HepG2 (cell line): ENCODE results near the gene GFOD1. TPM values are rescaled to one million over a fixed set of nuclear protein-coding genes. Genes with fewer than 3 reads are reported as not detected.
A peak's percentile ranks its signal among the peaks of the same experiment; 100 is the strongest.

Experiments
- DR1 ChIP-seq: sonication (generic); formaldehyde crosslinking; IDR thresholded peaks from 2 replicates; pipeline ENCODE4 v1.8.0; 2021; ENCODE audit warnings: mild to moderate bottlenecking, missing genetic modification reagents, inconsistent platforms
- FOSL1 ChIP-seq: sonication (generic); formaldehyde crosslinking; IDR thresholded peaks from 2 replicates; pipeline ENCODE4 v1.9.0; 2021; ENCODE audit warnings: missing genetic modification reagents, borderline replicate concordance
- GATAD1 ChIP-seq: IDR thresholded peaks from 2 replicates; pipeline ENCODE4 v1.6.1; 2016; ENCODE audit warnings: missing genetic modification reagents, missing compliant biosample characterization
- JUN ChIP-seq: sonication (generic); formaldehyde crosslinking; IDR thresholded peaks from 2 replicates; pipeline ENCODE4 v1.4.0; 2020; ENCODE audit warnings: mild to moderate bottlenecking, missing genetic modification reagents
- MEIS2 ChIP-seq: sonication (generic); formaldehyde crosslinking; IDR thresholded peaks from 2 replicates; pipeline ENCODE4 v1.9.0; 2021; ENCODE audit warnings: mild to moderate bottlenecking, missing genetic modification reagents
- RNF2 ChIP-seq: fragments of 450-650 bp; conservative IDR thresholded peaks from 2 replicates; pipeline ENCODE4 v1.6.1; 2016; ENCODE audit warnings: low read depth
- SCMH1 ChIP-seq: sonication (generic); formaldehyde crosslinking; IDR thresholded peaks from 2 replicates; pipeline ENCODE4 v1.9.0; 2021; ENCODE audit warnings: missing genetic modification reagents, mild to moderate bottlenecking, borderline replicate concordance
- SOX5 ChIP-seq: IDR thresholded peaks from 2 replicates; pipeline ENCODE4 v1.6.1; 2016; ENCODE audit warnings: borderline replicate concordance
- SP1 ChIP-seq, 2 experiments: fragments of 450-650 bp in 1 of 2; sonication (generic) in 1 of 2; formaldehyde crosslinking in 1 of 2; IDR thresholded peaks; 2 replicates each; pipeline versions ENCODE4 v1.4.0 to v1.6.1; 2016 to 2020; ENCODE audit warnings: missing genetic modification reagents in 1 of 2
- ZBTB7B ChIP-seq: sonication (generic); formaldehyde crosslinking; IDR thresholded peaks from 2 replicates; pipeline ENCODE4 v1.4.0; 2020; ENCODE audit warnings: missing genetic modification reagents
- ZNF17 ChIP-seq: sonication (generic); formaldehyde crosslinking; IDR thresholded peaks from 2 replicates; pipeline ENCODE4 v1.5.0; 2020; ENCODE audit warnings: mild to moderate bottlenecking, missing genetic modification reagents
- ZNF660 ChIP-seq: sonication (generic); formaldehyde crosslinking; IDR thresholded peaks from 2 replicates; pipeline ENCODE4 v1.5.1; 2020; ENCODE audit warnings: mild to moderate bottlenecking, low read depth, missing genetic modification reagents, borderline replicate concordance
- ZNF790 ChIP-seq: sonication (generic); formaldehyde crosslinking; IDR thresholded peaks from 2 replicates; pipeline ENCODE4 v1.8.0; 2022; ENCODE audit warnings: missing genetic modification reagents, mild to moderate bottlenecking, borderline replicate concordance
- polyA plus RNA-seq, 8 experiments: library from polyadenylated mRNA; depleted of rRNA in 3 of 8; stranded (reverse) in 7 of 8; unstranded in 1 of 8; fragments of >200 nt; fragmentation: Illumina TruSeq in 4 of 8; extraction: Trizol in 4 of 8; gene quantifications; 2 replicates each; pipeline versions ENCODE4 v1.2.1 to v1.2.3, GENCODE V29; 2011 to 2016; ENCODE audit warnings: low read depth in 4 of 8, missing spikeins in 1 of 8, mixed read lengths in 1 of 8; ENCODE audit not compliant: insufficient read depth in 1 of 8
- total RNA-seq, 5 experiments: library from RNA; depleted of rRNA; stranded (reverse); fragments of >200 nt; fragmentation: Illumina TruSeq; extraction: Trizol; gene quantifications; 2 replicates each; pipeline ENCODE4 v1.2.3, GENCODE V29; 2016; ENCODE audit warnings: low read depth in 1 of 5
- TF ChIP-seq, protein P1 (sequence below): sonication (generic); formaldehyde crosslinking; IDR thresholded peaks from 2 replicates; pipeline ENCODE4 v1.4.0; 2020; ENCODE audit warnings: missing genetic modification reagents, low read depth, mild to moderate bottlenecking, borderline replicate concordance
- TF ChIP-seq, protein P2 (sequence below): sonication (generic); formaldehyde crosslinking; IDR thresholded peaks from 2 replicates; pipeline ENCODE4 v1.4.0; 2020; ENCODE audit warnings: mild to moderate bottlenecking, missing genetic modification reagents, borderline replicate concordance
- TF ChIP-seq, protein P3 (sequence below): sonication (generic); formaldehyde crosslinking; IDR thresholded peaks from 2 replicates; pipeline ENCODE4 v1.5.1; 2020; ENCODE audit warnings: mild to moderate bottlenecking, moderate library complexity, missing genetic modification reagents
- TF ChIP-seq, protein P4 (sequence below): sonication (generic); formaldehyde crosslinking; IDR thresholded peaks from 2 replicates; pipeline ENCODE4 v1.5.0; 2020; ENCODE audit warnings: missing genetic modification reagents
- TF ChIP-seq, protein P5 (sequence below): sonication (generic); formaldehyde crosslinking; IDR thresholded peaks from 2 replicates; pipeline ENCODE4 v1.9.0; 2021; ENCODE audit warnings: mild to moderate bottlenecking, missing genetic modification reagents

GFOD1 gene
- total and polyA plus RNA-seq, 2 of the 13 experiments (the other 11 are each of a cell fraction or from before 2014, with no cell fraction given): 1.9 to 6.4 TPM

DNA sequence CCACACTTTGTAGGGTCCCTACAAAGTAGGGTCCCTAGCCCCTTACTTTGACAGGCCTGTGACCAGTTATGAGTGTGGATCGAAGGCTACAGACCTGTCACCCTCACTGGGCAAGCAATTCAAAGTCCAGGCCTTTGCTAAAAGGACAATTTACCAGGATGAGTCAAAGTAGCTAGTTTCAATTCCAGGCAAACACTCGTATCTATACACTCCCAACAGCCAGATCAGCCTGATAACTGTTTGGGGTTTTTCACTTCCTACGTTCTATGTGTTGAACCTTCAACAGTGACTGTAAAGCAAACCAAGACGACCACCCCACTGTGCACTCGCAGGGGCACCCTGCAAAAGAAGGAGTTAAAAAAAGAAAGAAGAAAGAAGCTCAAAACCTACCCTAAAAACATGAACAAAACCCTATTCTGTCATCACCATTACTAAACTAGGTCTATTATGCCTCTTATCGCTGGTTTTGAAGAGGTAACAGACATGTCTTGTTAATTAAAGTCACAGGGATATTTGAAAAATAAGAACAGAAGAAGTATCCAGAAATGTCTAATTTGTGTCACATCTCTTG lies 3.2 kb downstream of the GFOD1 start (continued):
- TF ChIP-seq ZNF790 (CRISPR knock-in tag) (no peak), ZNF17 (CRISPR knock-in tag) (no peak), GATAD1 (no peak), MEIS2 (CRISPR knock-in tag) (0 out of 2 replicates have a peak, but pooled peaks have one; percentile 20), RNF2 (no peak), FOSL1 (CRISPR knock-in tag) (peak; percentile 49; the same call in 1 of the 2 replicates), SP1 (IDR thresholded peaks at IDR 0.05) (no peak), SP1 (CRISPR knock-in tag; IDR thresholded peaks at IDR 0.05) (no peak), ZBTB7B (CRISPR knock-in tag) (peak; percentile 68), SCMH1 (no peak), DR1 (CRISPR knock-in tag) (no peak), ZNF660 (CRISPR knock-in tag) (no peak), JUN (CRISPR knock-in tag) (no peak), SOX5 (CRISPR knock-in tag) (peak; percentile 35; the same call in 1 of the 2 replicates)
- TF ChIP-seq, protein P1, sequence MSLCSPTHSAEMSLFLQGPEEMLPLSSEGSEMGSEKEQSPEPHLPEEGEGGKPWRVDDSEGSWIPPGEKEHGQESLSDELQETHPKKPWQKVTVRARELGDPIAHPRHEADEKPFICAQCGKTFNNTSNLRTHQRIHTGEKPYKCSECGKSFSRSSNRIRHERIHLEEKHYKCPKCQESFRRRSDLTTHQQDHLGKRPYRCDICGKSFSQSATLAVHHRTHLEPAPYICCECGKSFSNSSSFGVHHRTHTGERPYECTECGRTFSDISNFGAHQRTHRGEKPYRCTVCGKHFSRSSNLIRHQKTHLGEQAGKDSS (CRISPR knock-in tag): no peak
- TF ChIP-seq, protein P2, sequence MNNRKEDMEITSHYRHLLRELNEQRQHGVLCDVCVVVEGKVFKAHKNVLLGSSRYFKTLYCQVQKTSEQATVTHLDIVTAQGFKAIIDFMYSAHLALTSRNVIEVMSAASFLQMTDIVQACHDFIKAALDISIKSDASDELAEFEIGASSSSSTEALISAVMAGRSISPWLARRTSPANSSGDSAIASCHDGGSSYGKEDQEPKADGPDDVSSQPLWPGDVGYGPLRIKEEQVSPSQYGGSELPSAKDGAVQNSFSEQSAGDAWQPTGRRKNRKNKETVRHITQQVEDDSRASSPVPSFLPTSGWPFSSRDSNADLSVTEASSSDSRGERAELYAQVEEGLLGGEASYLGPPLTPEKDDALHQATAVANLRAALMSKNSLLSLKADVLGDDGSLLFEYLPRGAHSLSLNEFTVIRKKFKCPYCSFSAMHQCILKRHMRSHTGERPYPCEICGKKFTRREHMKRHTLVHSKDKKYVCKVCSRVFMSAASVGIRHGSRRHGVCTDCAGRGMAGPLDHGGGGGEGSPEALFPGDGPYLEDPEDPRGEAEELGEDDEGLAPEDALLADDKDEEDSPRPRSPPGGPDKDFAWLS (CRISPR knock-in tag): no peak
- TF ChIP-seq, protein P3, sequence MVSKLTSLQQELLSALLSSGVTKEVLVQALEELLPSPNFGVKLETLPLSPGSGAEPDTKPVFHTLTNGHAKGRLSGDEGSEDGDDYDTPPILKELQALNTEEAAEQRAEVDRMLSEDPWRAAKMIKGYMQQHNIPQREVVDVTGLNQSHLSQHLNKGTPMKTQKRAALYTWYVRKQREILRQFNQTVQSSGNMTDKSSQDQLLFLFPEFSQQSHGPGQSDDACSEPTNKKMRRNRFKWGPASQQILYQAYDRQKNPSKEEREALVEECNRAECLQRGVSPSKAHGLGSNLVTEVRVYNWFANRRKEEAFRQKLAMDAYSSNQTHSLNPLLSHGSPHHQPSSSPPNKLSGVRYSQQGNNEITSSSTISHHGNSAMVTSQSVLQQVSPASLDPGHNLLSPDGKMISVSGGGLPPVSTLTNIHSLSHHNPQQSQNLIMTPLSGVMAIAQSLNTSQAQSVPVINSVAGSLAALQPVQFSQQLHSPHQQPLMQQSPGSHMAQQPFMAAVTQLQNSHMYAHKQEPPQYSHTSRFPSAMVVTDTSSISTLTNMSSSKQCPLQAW (CRISPR knock-in tag): peak; percentile 39; the same call in 1 of the 2 replicates
- TF ChIP-seq, protein P4, sequence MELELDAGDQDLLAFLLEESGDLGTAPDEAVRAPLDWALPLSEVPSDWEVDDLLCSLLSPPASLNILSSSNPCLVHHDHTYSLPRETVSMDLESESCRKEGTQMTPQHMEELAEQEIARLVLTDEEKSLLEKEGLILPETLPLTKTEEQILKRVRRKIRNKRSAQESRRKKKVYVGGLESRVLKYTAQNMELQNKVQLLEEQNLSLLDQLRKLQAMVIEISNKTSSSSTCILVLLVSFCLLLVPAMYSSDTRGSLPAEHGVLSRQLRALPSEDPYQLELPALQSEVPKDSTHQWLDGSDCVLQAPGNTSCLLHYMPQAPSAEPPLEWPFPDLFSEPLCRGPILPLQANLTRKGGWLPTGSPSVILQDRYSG (CRISPR knock-in tag): no peak
- TF ChIP-seq, protein P5, sequence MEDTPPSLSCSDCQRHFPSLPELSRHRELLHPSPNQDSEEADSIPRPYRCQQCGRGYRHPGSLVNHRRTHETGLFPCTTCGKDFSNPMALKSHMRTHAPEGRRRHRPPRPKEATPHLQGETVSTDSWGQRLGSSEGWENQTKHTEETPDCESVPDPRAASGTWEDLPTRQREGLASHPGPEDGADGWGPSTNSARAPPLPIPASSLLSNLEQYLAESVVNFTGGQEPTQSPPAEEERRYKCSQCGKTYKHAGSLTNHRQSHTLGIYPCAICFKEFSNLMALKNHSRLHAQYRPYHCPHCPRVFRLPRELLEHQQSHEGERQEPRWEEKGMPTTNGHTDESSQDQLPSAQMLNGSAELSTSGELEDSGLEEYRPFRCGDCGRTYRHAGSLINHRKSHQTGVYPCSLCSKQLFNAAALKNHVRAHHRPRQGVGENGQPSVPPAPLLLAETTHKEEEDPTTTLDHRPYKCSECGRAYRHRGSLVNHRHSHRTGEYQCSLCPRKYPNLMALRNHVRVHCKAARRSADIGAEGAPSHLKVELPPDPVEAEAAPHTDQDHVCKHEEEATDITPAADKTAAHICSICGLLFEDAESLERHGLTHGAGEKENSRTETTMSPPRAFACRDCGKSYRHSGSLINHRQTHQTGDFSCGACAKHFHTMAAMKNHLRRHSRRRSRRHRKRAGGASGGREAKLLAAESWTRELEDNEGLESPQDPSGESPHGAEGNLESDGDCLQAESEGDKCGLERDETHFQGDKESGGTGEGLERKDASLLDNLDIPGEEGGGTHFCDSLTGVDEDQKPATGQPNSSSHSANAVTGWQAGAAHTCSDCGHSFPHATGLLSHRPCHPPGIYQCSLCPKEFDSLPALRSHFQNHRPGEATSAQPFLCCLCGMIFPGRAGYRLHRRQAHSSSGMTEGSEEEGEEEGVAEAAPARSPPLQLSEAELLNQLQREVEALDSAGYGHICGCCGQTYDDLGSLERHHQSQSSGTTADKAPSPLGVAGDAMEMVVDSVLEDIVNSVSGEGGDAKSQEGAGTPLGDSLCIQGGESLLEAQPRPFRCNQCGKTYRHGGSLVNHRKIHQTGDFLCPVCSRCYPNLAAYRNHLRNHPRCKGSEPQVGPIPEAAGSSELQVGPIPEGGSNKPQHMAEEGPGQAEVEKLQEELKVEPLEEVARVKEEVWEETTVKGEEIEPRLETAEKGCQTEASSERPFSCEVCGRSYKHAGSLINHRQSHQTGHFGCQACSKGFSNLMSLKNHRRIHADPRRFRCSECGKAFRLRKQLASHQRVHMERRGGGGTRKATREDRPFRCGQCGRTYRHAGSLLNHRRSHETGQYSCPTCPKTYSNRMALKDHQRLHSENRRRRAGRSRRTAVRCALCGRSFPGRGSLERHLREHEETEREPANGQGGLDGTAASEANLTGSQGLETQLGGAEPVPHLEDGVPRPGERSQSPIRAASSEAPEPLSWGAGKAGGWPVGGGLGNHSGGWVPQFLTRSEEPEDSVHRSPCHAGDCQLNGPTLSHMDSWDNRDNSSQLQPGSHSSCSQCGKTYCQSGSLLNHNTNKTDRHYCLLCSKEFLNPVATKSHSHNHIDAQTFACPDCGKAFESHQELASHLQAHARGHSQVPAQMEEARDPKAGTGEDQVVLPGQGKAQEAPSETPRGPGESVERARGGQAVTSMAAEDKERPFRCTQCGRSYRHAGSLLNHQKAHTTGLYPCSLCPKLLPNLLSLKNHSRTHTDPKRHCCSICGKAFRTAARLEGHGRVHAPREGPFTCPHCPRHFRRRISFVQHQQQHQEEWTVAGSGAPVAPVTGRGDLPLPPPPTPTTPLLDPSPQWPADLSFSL: no peak
